GM21786 (cell line): ENCODE data around the gene ADRA1B.

ENCODE experiments used
- ATAC-seq: cut with Tn5 transposase; IDR thresholded peaks from one replicate; pipeline ENCODE4 v1.9.1; 2021; ENCODE audit not compliant: unreplicated experiment

ADRA1B gene

GRCh38 chr5:159923008-159923407 is 6.7 kb downstream of the ADRA1B start:
- no peak for ATAC-seq

DNA sequence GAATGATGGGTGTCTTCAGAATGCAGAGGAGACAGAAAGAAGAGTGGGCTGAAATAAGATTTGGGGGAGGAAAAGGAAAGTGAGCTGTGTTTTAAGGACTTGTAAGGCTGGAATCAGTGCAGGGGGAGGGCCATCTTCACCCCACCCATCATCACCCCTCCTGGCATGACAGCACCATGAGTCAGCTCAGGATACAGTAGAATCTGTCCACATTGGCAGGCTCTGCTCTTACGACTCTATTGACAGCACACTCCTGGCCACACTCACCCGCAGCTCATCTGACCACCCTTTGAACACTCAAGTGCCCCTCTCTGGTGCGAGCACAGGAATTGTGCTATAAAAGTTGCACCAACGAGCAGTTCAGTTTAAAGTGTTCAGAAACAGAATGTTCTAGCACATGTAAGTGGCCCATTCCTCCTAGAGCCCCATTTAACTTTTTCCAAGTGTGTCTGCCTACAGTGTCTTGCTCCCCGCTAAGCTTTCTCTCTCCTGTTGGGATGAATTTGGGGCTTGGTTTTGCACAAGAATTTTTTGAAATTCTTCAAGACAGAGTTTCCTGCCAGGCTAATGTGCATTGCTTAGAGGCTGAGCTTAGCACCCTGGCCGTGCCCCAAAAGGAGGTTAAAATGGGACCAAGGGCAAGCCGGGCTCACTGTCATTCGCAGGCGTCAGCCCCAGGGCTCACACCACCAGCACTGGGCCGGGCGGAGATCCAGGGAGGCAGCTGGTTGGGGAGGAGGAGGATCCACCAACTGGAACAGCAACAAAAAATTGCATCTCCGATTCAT is 12.0 kb downstream of the ADRA1B start:
- no peak for ATAC-seq

DNA sequence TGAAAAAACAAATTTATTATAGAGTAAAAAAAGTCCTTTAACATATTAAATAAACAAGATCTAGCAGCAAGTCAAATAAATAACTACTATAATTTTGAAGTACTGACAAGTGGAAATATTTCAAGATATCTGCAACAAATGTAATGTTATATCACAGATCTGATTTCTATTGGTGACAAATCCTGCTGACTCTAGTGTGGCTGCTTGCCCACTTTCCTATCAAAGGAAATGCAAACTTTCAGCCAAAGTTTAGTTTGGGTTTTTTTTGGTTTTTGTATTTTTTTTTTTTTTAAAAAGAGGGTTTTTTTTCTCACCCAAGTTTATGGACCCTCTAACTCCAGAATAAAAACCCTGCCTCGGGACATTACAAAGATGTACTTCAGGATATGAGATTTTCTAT is 12.9 kb downstream of the ADRA1B start:
- no peak for ATAC-seq

DNA sequence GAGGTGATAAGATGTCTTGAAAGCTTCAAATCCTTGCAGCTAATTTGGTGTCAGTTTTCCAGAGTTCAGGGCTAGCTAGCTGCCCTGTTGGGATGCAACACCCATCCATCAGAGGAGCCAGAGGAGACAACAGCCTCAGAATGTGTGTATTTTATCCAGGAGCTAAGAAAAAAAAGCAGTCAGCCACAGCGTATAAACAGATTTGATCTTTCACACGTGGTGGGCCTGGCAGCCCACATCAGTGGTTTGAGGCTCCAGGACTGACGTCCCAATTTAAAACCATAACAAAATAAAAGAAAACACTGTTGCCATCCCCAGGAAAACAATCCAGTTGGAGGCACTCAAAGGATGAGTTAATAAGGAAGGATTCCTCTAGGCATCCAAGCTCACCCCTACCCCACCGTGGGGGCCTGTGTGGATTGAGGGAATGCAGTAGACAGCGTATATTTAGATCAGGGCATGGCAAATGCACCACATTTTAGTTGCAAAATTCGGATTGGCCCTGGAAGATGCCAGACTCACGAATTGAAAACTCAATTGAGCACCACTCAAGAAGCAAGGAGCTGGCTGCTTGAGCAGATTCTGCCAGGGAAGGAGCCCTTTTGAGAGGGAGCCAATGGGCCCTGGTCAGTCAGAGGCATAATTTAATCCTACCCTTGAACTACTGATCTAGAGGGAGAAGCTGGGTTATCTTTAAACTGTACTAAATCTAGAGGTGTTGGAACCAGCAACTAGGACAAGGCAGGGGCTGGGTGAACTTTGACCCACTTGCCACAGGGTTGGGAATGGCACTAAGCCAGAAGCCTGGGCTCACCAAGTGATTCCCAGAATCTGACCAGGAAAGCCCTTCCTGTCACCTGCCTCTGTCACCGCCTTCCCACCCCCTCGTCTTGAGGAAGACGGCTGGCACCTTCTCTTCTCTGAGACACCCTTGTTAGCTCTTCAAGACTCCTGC is 17.5 kb downstream of the ADRA1B start:
- ATAC-seq: no peak

- ATAC-seq: no peak
Observed at GRCh38 chr5:159935946-159936345, 19.7 kb downstream of the ADRA1B start.

DNA sequence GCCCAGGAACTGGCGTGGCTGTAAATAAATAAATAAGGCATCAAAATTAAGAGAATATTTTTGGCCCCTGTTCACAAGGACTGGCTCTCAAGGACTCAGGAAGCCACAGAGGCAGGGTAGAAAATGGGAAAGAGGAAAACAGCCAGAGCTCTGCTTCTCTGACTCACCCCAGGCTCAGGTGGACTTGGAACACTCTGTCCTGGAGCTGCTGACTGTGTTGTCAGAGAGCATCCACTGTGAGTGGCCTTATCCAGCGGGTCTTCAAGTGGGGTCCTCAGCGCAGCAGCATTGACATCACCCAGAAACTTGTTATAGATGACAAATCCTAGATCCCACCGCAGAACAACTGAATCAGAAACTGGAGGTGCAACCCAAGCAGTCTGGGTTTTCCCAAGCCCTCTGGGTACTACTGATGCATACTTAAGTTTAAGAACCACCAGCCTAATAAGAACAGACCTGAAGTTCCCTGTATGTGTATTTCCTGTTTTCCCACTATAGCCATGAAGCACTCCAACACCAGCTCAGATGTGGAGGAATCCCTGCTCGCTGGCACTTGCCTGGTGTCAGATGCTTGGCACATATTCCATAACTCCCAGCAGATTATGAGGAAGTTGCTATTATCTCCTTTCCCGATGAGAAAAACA is 20.5 kb downstream of the ADRA1B start:
- no peak for ATAC-seq

DNA sequence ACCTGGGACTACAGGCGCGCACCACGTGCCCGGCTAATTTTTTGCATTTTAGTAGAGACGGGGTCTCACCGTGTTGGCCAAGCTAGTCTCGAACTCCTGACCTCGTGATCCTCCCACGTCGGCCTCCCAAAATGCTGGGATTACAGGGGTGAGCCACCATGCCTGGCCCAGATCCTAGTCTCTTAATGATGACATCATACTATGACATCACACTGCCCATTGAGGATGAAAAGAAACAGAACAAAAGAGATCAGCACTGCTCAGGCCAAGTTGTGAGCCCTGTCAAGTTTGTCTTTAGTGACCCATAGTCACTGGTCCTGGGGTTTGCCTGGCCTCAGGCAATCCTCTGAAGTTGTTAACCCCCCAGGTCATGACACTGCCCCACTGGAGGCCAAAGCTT is 21.3 kb downstream of the ADRA1B start:
- ATAC-seq: no peak

DNA sequence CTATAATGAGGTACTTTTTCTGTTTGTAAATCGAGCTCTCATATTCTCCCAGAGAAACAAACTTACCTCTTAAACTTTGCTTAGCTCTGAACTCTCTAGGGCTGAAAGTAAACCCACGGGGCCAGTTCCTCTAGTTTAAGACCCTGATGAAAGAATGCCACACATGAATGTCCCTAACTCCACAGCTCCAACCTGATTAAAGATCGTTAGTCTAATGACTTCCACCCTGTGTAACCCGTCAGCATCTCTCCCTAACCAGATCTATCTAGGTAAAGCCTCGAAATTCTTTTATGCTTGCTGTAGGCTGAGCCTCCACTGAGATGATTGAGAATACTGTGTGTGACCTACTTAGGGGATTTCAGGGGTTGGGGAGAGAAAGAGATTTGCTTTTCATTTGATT is 27.0 kb downstream of the ADRA1B start:
- ATAC-seq: no peak

GRCh38 chr5:159944056-159944600 is 27.8 kb downstream of the ADRA1B start:
- ATAC-seq: no peak

GRCh38 chr5:159945359-159945758 is 29.1 kb downstream of the ADRA1B start:
- no peak for ATAC-seq

- no peak for ATAC-seq
Observed at GRCh38 chr5:159947708-159948358, 31.6 kb downstream of the ADRA1B start.

DNA sequence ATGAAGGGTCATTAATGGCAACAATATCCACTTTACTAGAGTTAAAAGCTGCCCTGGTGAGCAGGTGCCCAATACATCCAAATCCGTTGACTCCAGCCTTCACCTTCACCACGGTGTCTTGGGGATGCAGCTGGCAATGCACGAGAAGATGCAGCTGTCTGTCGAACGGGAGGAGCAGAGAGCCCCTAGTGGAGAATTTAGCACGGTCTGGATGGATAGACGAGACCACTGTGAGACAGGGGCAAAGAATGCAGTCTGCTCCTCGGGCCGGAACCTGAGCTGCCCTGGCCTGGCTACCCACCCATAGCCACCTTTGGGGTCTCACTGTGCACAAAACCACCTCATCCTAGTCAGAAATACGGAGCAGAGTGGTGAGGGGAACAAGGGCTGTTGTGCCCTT is 35.1 kb downstream of the ADRA1B start:
- ATAC-seq: no peak

DNA sequence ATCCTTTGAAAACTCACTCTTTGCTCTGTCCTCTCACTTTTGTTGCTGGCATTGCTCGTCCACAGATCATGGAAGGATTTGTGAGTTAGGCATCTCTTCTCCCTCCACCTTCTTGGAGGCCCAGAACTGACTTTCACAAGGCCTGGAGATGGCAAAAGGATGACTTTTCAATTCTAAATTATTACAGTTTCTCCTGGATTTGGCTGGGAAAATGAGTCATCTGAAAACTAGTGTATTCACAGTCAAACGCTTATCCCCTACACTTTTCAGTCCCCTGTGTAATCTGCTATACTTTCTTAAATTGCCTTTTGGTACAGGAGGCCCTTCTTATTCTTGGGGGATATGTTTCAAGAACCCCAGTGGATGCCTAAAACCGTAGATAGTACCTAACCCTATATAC is 35.6 kb downstream of the ADRA1B start:
- ATAC-seq: no peak

DNA sequence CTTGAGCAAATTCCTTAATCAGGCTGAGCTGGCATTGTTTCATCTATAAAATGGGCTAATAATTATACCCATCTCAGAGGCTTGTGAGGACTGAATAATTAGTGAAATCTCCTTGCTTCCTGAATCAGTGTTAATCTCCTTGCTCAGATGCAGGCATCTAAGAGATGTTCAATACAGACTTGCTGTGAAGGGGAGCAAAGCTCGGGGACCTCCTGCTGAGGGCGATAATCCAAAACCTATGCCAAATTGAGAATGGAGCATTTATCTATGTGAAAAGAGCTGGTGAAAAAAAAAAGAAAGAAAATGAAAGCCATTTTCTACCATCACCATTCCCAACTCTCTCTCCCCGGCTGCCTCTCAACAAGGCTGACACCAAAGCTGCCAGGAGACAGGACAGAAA is 37.3 kb downstream of the ADRA1B start:
- ATAC-seq: no peak

DNA sequence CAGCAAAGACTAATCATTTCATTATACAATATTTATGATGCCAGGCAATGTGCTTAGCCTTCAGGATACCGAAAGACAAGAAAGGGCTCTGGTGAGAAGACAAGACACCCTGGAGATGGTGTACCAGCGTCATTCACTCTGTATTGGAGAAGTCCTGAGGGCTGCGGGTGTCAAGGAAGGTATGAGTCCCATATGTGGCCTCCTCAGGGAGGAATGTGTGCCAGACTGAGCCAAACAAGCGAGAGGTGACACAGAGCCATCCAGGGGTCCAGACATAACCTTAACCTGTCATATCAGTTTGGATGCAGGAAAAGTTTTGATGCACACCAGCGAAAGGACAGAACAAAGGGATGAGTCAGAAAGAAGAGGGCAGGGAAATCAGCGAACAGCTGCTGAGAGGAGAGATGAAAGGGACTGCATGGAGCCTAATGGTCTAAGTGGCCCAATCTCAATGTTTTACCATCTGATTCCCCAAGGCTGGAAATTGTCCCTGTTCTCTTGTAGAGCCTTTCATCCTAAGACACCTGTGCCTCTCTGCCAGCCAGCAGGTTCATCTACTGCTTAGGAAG is 38.9 kb downstream of the ADRA1B start:
- no peak for ATAC-seq

GRCh38 chr5:159956074-159956473 is 39.8 kb downstream of the ADRA1B start:
- no peak for ATAC-seq

- ATAC-seq: no peak
Observed at GRCh38 chr5:159961176-159962160, 45.2 kb downstream of the ADRA1B start.

GRCh38 chr5:159962214-159962613 is 45.9 kb downstream of the ADRA1B start:
- ATAC-seq: no peak

DNA sequence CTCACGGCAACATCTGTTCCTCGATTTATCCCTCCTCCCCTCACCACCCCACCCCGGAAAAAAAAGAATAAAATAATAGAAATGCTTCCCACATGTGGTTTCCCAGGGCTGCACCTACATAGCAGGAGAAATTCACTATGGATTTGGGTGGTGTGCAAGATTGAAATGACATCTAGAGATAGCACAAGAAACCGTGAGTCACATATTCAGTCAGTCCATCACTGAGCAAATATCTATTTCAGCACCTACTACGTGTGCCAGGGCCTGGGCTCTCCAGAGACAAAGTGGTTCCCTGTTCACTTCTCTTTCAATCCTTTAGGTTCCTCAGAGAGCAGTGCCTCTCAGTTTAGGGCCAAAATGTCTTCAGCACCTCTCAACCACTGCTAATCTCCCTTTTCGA is 47.7 kb downstream of the ADRA1B start:
- no peak for ATAC-seq
